ENCODE measurements around the gene DNAI1. TPM values are rescaled to one million over a fixed set of nuclear protein-coding genes. Genes with fewer than 3 reads are reported as not detected.

The DNAI1 gene
- total and polyA plus RNA-seq, 2 of the 13 experiments (the other 11 are each of a cell fraction or from before 2014, with no cell fraction given): not detected

DNA sequence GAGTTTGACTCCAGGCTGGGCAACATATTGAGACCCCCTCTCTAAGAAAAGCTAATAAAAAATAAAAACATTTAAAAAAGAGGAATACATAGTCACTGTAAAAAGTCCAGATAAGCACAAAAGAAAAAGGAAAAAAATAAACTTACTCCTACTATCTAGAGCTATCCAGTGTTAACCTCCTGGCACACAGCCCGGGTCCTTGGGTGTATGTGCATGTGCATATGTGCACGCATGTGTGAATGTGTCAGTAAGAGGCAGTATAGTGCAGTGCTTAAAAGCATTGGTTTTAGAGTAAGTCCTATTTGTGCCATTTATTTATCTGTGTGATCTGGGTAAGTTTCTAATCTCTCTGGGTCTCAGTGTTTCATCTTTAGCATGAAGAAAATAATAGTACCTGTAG, 26.9 kb upstream of the DNAI1 start (continued):
- TF ChIP-seq, protein P1, sequence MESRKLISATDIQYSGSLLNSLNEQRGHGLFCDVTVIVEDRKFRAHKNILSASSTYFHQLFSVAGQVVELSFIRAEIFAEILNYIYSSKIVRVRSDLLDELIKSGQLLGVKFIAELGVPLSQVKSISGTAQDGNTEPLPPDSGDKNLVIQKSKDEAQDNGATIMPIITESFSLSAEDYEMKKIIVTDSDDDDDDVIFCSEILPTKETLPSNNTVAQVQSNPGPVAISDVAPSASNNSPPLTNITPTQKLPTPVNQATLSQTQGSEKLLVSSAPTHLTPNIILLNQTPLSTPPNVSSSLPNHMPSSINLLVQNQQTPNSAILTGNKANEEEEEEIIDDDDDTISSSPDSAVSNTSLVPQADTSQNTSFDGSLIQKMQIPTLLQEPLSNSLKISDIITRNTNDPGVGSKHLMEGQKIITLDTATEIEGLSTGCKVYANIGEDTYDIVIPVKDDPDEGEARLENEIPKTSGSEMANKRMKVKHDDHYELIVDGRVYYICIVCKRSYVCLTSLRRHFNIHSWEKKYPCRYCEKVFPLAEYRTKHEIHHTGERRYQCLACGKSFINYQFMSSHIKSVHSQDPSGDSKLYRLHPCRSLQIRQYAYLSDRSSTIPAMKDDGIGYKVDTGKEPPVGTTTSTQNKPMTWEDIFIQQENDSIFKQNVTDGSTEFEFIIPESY (CRISPR knock-in tag; IDR thresholded peaks at IDR 0.05): no peak
- TF ChIP-seq ZSCAN12 (CRISPR knock-in tag; IDR thresholded peaks at IDR 0.05) (no peak), ZNF317 (CRISPR knock-in tag; IDR thresholded peaks at IDR 0.05) (no peak), NR2C2 (CRISPR knock-in tag; IDR thresholded peaks at IDR 0.05; ENCODE audit: borderline replicate concordance) (no peak), SNRNP70 (IDR thresholded peaks at IDR 0.05; ENCODE audit: low read depth, low read length) (no peak), SKI (IDR thresholded peaks at IDR 0.05; ENCODE audit: partially characterized antibody) (no peak), HDAC1 (CRISPR knock-in tag; IDR thresholded peaks at IDR 0.05) (no peak), EZH2 (conservative IDR thresholded peaks at IDR 0.05; ENCODE audit: low read depth, low read length) (no peak), HNF4A (CRISPR knock-in tag; IDR thresholded peaks at IDR 0.05) (no peak)

DNA sequence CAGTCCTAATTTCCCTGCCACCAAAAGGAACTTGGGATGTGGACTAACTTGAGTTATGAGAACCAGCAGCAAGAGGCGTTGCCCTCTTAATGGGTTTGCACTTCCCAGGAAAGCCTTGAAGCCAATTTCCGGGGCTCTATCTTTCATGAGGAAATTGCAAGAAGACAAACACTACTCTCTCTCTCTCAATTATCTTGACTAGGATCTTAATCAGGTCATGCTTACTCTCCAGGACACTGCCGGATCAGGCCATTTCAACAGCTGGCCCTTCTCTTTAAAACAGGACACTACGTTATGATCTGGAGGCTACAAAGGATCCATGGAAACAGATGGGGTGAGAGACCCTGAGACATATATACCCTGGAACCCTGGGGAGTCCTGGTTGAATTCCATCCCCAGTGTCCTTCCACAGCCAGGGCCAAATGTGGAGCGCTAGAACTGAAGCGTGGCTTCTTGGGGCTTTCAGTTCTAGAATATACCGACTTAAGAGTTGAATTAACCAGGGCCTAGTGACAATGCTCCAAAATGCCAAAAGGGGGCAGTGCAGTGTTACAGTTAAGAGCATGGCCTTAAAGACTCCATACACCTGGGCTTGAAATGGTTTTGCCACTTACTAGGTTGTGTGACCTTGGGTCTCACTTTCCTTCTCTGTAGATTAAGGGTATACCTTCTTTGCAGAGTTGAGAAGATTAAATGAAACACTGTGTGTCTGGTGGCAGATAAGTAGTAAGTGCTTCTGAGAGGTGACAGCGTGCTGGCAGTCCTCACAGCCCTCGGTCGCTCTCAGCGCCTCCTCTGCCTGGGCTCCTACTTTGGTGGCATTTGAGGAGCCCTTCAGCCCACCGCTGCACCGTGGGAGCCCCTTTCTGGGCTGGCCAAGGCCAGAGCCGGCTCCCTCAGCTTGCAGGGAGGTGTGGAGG, 21.3 kb upstream of the DNAI1 start:
- no peak overlapping the region for H3K9ac ChIP-seq (ENCODE audit: insufficient read depth, low read depth, low read length)
- no peak overlapping the region for H2AFZ ChIP-seq (ENCODE audit: low read length)
- in situ Hi-C loops (cut with HindIII; ENCODE audit: extremely low pct_ligation_motif_present, low pct_unique_long_range_greater_than_20kb): no loop called here
- H3K4me1 ChIP-seq (ENCODE audit: insufficient read depth, low read length): no peaks in the 10 kb centered on the region
- no TSS peak for BruUV-seq (replicated peaks)
- no peak overlapping the region for H3K4me3 ChIP-seq (replicated peaks in 1 of 3; ENCODE audit: insufficient read depth in 1 of 3, low read depth in 2 of 3, low read length in 3 of 3)
- no peaks in the 10 kb centered on the region for H3K9me3 ChIP-seq (ENCODE audit: low read length)
- no peak overlapping the region for H3K27ac ChIP-seq (ENCODE audit: extremely low read length, insufficient read depth, low read length)
- H3K79me2 ChIP-seq (ENCODE audit: insufficient read depth, low read length): no peaks in the 10 kb centered on the region
- no peaks in the 10 kb centered on the region for H3K36me3 ChIP-seq (replicated peaks in 1 of 2; ENCODE audit: control insufficient read depth in 1 of 2, insufficient read depth in 2 of 2, low read length in 2 of 2)
- ATAC-seq (peak; percentile 88), FAIRE-seq (peak; percentile 84), DNase-seq (ENCODE audit: low spot score) (peak; percentile 68)
- no peak overlapping the region for H3K4me2 ChIP-seq (ENCODE audit: low read depth, low read length)
- intact Hi-C loops (cut with micrococcal nuclease; ENCODE audit: unreplicated experiment): loop anchor here (1.0 to 2.0 kb wide), 3 partner anchors 63 to 154 kb away; no protein-coding TSS in a partner anchor
- WGBS (ENCODE audit: low lambda C conversion rate): 82% methylated on average over 11 of the region's 14 CpGs
- no peaks in the 10 kb centered on the region for H4K20me1 ChIP-seq (ENCODE audit: insufficient read depth, low read length)
- no peaks in the 10 kb centered on the region for H3K27me3 ChIP-seq (ENCODE audit: control insufficient read depth in 1 of 2, insufficient read depth in 2 of 2, low read length in 2 of 2)
- POLR2A ChIA-PET: no interaction called here
- CTCF ChIA-PET (ENCODE audit: low intra/inter-chr PET ratio, low total read pairs): interaction anchor here (0.6 to 3.3 kb wide), 8 partner anchors 64 to 197 kb away, joined by 3 to 34 read pairs (median 5); no protein-coding TSS in a partner anchor
- TF ChIP-seq AGO1 (IDR thresholded peaks at IDR 0.05; ENCODE audit: low read depth, low read length, poor library complexity, severe bottlenecking) (no peak), TSC22D2 (CRISPR knock-in tag; IDR thresholded peaks at IDR 0.05; ENCODE audit: borderline replicate concordance) (no peak), BRCA1 (CRISPR knock-in tag; IDR thresholded peaks at IDR 0.05) (no peak), NR3C1 (CRISPR knock-in tag; IDR thresholded peaks at IDR 0.05) (no peak), CHCHD3 (CRISPR knock-in tag; IDR thresholded peaks at IDR 0.05) (no peak), KDM4B (CRISPR knock-in tag; IDR thresholded peaks at IDR 0.05) (no peak), ZBTB20 (CRISPR knock-in tag; IDR thresholded peaks at IDR 0.05; ENCODE audit: borderline replicate concordance, low read depth) (no peak), RAD21 (CRISPR knock-in tag; IDR thresholded peaks at IDR 0.05) (peak; percentile 67; the same call in 1 of the 2 replicates), MIER2 (CRISPR knock-in tag; IDR thresholded peaks at IDR 0.05) (0 out of 2 replicates have a peak, but pooled peaks have one; percentile 59)
- TF ChIP-seq, protein P2, sequence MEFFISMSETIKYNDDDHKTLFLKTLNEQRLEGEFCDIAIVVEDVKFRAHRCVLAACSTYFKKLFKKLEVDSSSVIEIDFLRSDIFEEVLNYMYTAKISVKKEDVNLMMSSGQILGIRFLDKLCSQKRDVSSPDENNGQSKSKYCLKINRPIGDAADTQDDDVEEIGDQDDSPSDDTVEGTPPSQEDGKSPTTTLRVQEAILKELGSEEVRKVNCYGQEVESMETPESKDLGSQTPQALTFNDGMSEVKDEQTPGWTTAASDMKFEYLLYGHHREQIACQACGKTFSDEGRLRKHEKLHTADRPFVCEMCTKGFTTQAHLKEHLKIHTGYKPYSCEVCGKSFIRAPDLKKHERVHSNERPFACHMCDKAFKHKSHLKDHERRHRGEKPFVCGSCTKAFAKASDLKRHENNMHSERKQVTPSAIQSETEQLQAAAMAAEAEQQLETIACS (CRISPR knock-in tag; IDR thresholded peaks at IDR 0.05): no peak

Measured in HepG2 (cell line).